HG03354 (cell line): Measurements from ENCODE around the gene COL5A1.

ENCODE experiments used
- ATAC-seq: cut with Tn5 transposase; IDR thresholded peaks from one replicate; pipeline ENCODE4 v1.9.1; 2021; ENCODE audit warnings: mild to moderate bottlenecking; ENCODE audit not compliant: unreplicated experiment, poor library complexity, severe bottlenecking

The COL5A1 gene

GRCh38 chr9:134818000-134818568, 176.5 kb downstream of the COL5A1 start:
- no peak for ATAC-seq

GRCh38 chr9:134818591-134818990, 177.0 kb downstream of the COL5A1 start:
- ATAC-seq, result no peak

DNA sequence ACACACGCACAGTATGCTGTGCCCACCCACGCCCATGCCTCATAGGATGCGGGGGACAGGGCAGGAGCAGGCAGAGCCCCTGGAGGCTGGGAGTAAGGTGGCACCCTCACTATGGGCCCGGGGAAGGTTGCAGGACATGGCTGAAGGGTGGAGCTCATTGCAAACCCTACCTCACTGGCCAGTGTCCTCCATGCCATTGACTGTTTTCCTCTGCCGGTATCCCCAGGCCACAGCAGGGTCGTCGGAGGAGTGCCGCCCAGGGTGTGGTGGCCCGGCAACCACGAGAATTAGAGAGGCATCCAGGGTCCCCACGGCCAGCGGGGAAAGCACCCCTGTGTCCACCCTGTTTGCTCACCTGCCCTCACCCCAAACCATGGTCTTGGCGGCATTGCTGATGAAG, 179.3 kb downstream of the COL5A1 start:
- no peak for ATAC-seq

- no peak for ATAC-seq
Measured at GRCh38 chr9:134822541-134822940, 180.9 kb downstream of the COL5A1 start.

- ATAC-seq, result no peak
Measured at GRCh38 chr9:134823623-134824022, 182.0 kb downstream of the COL5A1 start.

DNA sequence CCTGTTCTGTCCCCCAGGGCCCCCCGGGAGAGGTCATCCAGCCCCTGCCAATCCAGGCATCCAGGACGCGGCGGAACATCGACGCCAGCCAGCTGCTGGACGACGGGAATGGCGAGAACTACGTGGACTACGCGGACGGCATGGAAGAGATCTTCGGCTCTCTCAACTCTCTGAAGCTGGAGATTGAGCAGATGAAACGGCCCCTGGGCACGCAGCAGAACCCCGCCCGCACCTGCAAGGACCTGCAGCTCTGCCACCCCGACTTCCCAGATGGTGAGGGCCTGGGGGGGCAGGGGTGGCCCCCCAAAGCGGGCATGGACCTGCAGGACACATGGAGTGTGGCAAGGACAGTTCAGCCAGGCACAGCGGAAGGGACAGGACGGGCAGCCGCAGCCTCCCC, 183.0 kb downstream of the COL5A1 start:
- no peak for ATAC-seq

- ATAC-seq, result no peak
Measured at GRCh38 chr9:134825025-134825424, 183.4 kb downstream of the COL5A1 start.

- ATAC-seq, result no peak
Measured at GRCh38 chr9:134826336-134827285, 185.0 kb downstream of the COL5A1 start.

DNA sequence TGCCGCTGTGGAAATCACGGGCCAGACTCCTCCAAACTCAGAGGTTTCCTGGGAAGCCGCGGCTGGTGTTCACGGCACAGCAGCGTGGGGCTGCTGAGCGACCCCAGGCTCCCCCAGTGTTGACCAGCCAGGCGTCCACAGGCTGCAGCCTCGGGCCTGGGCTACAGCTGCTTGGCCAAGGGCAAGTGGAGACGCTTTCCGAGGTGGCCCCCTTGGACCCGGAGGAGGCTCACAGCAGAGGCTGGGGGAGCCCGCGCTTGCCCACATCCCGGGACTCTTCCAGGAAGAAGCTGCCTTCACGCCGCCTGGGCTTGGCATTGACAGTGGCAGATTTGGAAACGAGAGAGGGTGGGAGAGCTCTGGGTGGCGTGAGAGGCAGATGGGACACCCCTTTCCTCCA, 186.0 kb downstream of the COL5A1 start:
- no peak for ATAC-seq

DNA sequence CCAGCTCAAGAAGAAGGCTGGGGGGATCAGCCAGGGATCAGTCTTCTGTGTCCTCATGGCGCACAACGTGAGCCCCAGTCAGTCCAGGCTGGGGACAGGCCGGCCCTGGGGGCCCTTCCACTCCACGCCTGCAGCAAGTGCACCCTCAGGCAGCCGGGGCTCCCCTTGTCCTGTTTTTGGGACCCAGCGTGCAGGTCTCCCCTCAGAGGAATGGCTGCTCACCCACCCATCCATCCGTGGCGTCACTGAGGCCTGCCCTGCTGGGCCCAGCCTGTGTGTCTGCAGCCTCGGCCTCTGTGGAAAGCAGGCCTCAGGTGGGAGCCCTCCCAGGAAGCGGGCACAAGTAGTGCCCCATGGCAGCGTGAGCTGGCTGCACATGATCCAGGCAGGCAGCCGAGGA, 186.4 kb downstream of the COL5A1 start:
- ATAC-seq, result no peak

- ATAC-seq, result no peak
Measured at GRCh38 chr9:134828892-134829291, 187.3 kb downstream of the COL5A1 start.

GRCh38 chr9:134829356-134829937, 187.8 kb downstream of the COL5A1 start:
- ATAC-seq, result no peak

GRCh38 chr9:134830126-134830525, 188.5 kb downstream of the COL5A1 start:
- no peak for ATAC-seq

DNA sequence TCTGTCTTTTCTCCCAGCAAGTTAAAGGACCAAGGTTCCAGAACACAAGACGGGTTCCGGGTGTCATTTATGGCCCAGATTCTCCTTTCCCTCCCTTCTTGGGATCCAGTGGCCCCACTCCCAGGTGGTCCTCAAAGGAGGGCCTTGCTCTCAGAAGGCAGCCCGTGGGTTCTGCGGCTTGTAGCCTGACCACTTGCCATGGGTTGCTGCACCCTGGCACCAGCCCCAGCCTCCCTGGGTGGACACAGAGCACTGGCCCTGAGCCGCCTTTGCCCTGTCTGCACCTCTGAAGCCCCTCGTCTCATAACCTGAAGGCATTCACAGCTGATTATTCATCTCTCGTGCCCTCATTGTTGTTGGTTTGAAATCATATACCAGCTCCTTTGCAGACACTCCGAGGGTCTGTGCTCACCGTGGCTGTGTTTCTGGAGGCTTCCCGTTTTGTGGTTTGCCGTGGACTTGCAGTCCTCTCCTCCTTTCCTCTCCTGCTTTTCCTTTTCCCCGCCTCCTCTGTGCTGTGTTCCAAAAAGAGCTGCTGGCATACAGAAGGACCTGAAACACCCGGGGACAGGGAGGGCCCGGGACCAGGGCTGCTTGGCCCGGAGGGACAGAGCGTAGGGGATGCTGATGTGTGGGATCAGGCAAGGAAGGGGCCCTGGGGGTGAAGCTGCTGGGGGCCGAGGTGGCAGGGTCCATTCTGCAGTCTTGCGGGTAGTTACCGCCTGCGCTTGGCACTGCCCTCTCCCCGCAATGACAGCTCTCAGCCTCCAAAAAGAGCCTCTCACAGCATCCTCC, 189.5 kb downstream of the COL5A1 start:
- ATAC-seq, result no peak

- no peak for ATAC-seq
Measured at GRCh38 chr9:134832471-134832870, 190.9 kb downstream of the COL5A1 start.

GRCh38 chr9:134833294-134833880, 191.8 kb downstream of the COL5A1 start:
- ATAC-seq, result no peak

GRCh38 chr9:134834217-134834956, 192.8 kb downstream of the COL5A1 start:
- no peak for ATAC-seq

- no peak for ATAC-seq
Measured at GRCh38 chr9:134834957-134835419, 193.4 kb downstream of the COL5A1 start.

GRCh38 chr9:134835448-134835847, 193.8 kb downstream of the COL5A1 start:
- ATAC-seq, result no peak
